ENCODE data around the gene RAB44. TPM values are rescaled to one million over a fixed set of nuclear protein-coding genes. Genes with fewer than 3 reads are reported as not detected.

RAB44 gene
- total RNA-seq, 1 experiment from 2014 or later = not detected

GRCh38 chr6:36762123-36762522, 64.5 kb downstream of the RAB44 start:
- Histone ChIP-seq H4K8ac (replicated peaks; ENCODE audit: insufficient read length, low read depth, low read length) (no peak overlapping the region), H3K79me2 (ENCODE audit: insufficient read depth, low read length) (no peaks in the 10 kb centered on the region), H2BK5ac (ENCODE audit: insufficient read length, low read length) (no peak overlapping the region), H2BK12ac (ENCODE audit: insufficient read length, low read depth, low read length) (no peak overlapping the region), H3K18ac (ENCODE audit: insufficient read length, low read depth, low read length) (no peak overlapping the region), H2AFZ (ENCODE audit: low read length) (no peak overlapping the region), H3K23ac (ENCODE audit: insufficient read length, low read depth, low read length) (no peak overlapping the region), H2BK20ac (ENCODE audit: low read depth, low read length, poor library complexity, severe bottlenecking) (no peak overlapping the region), H4K20me1 (ENCODE audit: control insufficient read depth, insufficient read depth, insufficient read length) (no peaks in the 10 kb centered on the region), H3K4me2 (ENCODE audit: insufficient read depth, insufficient read length, low read length) (no peak overlapping the region), H2BK15ac (ENCODE audit: low read depth, low read length) (no peak overlapping the region), H3K9me3 (ENCODE audit: control insufficient read depth, low read depth, low read length) (no peaks in the 10 kb centered on the region), H3K14ac (ENCODE audit: insufficient read depth, low read length) (no peak overlapping the region), H4K5ac (ENCODE audit: insufficient read length, low read depth, low read length) (no peak overlapping the region), H3K9ac (ENCODE audit: extremely low read depth, insufficient read length, low read length) (no peak overlapping the region), H3T11ph (ENCODE audit: low read length) (no peak overlapping the region), H3K79me1 (ENCODE audit: insufficient read depth, low read depth, low read length, poor library complexity, severe bottlenecking) (no peaks in the 10 kb centered on the region), H4K91ac (ENCODE audit: insufficient read length, low read depth, low read length) (no peak overlapping the region), H3K23me2 (ENCODE audit: insufficient read length, low read depth, low read length, poor library complexity, severe bottlenecking) (no peaks in the 10 kb centered on the region), H2BK120ac (ENCODE audit: low read depth, low read length, poor library complexity, severe bottlenecking) (no peak overlapping the region), H2AK5ac (ENCODE audit: insufficient read length, low read length) (no peak overlapping the region), H3K4me1 (ENCODE audit: insufficient read depth, low read length) (no peaks in the 10 kb centered on the region), H3K4ac (ENCODE audit: low read depth, low read length) (no peak overlapping the region), H3K56ac (ENCODE audit: insufficient read length, low read depth, low read length) (no peak overlapping the region), H3K27me3 (ENCODE audit: insufficient read depth, low read length) (no peaks in the 10 kb centered on the region), H3K27ac (ENCODE audit: insufficient read length, low read depth, low read length) (no peak overlapping the region)
- no peaks in the 10 kb centered on the region for H3K9me3 Mint-ChIP-seq
- WGBS (ENCODE audit: extremely low coverage, insufficient read length, low lambda C conversion rate) = no CpG with 5 or more reads among the region's 11 CpGs
- no peak overlapping the region for H3K27ac Mint-ChIP-seq
- no peaks in the 10 kb centered on the region for H3K36me3 Mint-ChIP-seq (ENCODE audit: insufficient read depth in 1 of 3, low read depth in 3 of 3)
- no peak for DNase-seq
- H3K4me1 Mint-ChIP-seq = peaks cover 17 to 39% of the 10 kb centered on the region in 2 experiments
- TF ChIP-seq CTCF (conservative IDR thresholded peaks at IDR 0.05) = no peak
- peaks cover 2% of the 10 kb centered on the region for H3K27me3 Mint-ChIP-seq (ENCODE audit: low read depth)
- H3K4me3 Mint-ChIP-seq = peak overlapping the region in 1 of 2 experiments; percentile 35; a peak in 2 of 5 replicates
